Choroid plexus epithelial cell (primary cell): ENCODE data around the gene PLEK2.

Experiments used
- DNase-seq: peaks from one replicate; pipeline ENCODE4 v3.0.0-alpha.2; 2010; ENCODE audit warnings: low read depth
- H3K4me3 ChIP-seq: 2 replicates; pipeline ENCODE4 v1.5.1; 2011; ENCODE audit warnings: low read depth, mild to moderate bottlenecking, control low read depth, low read length, moderate library complexity
- CTCF ChIP-seq: conservative IDR thresholded peaks from 2 replicates; pipeline ENCODE4 v1.5.1; 2011; ENCODE audit warnings: low read depth, mild to moderate bottlenecking, control low read depth, inconsistent platforms, low read length, moderate library complexity

Gene PLEK2

GRCh38 chr14:67396381-67396970 is 15.5 kb downstream of the PLEK2 start:
- no peak overlapping the region for H3K4me3 ChIP-seq
- TF ChIP-seq CTCF, result no peak
- DNase-seq, result peak; percentile 64

GRCh38 chr14:67395876-67396189 is 16.1 kb downstream of the PLEK2 start:
- no peak for TF ChIP-seq CTCF
- H3K4me3 ChIP-seq, result no peak overlapping the region
- DNase-seq, result no peak

- DNase-seq, result no peak
Measured at GRCh38 chr14:67395086-67395875, 16.7 kb downstream of the PLEK2 start.

GRCh38 chr14:67393689-67394088 is 18.3 kb downstream of the PLEK2 start:
- no peak overlapping the region for H3K4me3 ChIP-seq
- DNase-seq, result no peak
- TF ChIP-seq CTCF, result no peak

More at GRCh38 chr14:67395086-67395875, 16.7 kb downstream of the PLEK2 start:
- H3K4me3 ChIP-seq, result no peak overlapping the region
- TF ChIP-seq CTCF, result no peak

- no peak overlapping the region for H3K4me3 ChIP-seq
- no peak for DNase-seq
- TF ChIP-seq CTCF, result no peak
Measured at GRCh38 chr14:67392800-67393199, 19.2 kb downstream of the PLEK2 start.

GRCh38 chr14:67392123-67392522 is 19.8 kb downstream of the PLEK2 start:
- TF ChIP-seq CTCF, result no peak
- no peak overlapping the region for H3K4me3 ChIP-seq
- no peak for DNase-seq

GRCh38 chr14:67391268-67391667 is 20.7 kb downstream of the PLEK2 start:
- DNase-seq, result no peak
- no peak for TF ChIP-seq CTCF
- H3K4me3 ChIP-seq, result no peak overlapping the region
